NB4 (cell line): Measurements from ENCODE around the gene FOXI1.

Experiments
- DNase-seq: peaks from one replicate; pipeline ENCODE4 v3.0.0; 2010; ENCODE audit warnings: low read depth
- H3K4me3 ChIP-seq: one replicate; pipeline ENCODE4 v1.5.1; 2011; ENCODE audit warnings: mild to moderate bottlenecking, low read depth, low read length, moderate library complexity
- MYC ChIP-seq: IDR thresholded peaks from 2 replicates; pipeline ENCODE4 v1.6.1; 2011; ENCODE audit warnings: low read depth, low read length
- POLR2A ChIP-seq: IDR thresholded peaks from 2 replicates; pipeline ENCODE4 v1.6.1; 2011; ENCODE audit warnings: mild to moderate bottlenecking; ENCODE audit not compliant: insufficient read length; ENCODE audit errors: extremely low read depth
- TF ChIP-seq, protein P1 (sequence below): IDR thresholded peaks from one replicate; pipeline ENCODE4 v1.5.1; 2012; ENCODE audit warnings: low read depth, low read length
- TF ChIP-seq, protein P2 (sequence below): IDR thresholded peaks from 2 replicates; pipeline ENCODE4 v1.6.1; 2011; ENCODE audit warnings: low read depth, low read length

FOXI1 gene

DNA sequence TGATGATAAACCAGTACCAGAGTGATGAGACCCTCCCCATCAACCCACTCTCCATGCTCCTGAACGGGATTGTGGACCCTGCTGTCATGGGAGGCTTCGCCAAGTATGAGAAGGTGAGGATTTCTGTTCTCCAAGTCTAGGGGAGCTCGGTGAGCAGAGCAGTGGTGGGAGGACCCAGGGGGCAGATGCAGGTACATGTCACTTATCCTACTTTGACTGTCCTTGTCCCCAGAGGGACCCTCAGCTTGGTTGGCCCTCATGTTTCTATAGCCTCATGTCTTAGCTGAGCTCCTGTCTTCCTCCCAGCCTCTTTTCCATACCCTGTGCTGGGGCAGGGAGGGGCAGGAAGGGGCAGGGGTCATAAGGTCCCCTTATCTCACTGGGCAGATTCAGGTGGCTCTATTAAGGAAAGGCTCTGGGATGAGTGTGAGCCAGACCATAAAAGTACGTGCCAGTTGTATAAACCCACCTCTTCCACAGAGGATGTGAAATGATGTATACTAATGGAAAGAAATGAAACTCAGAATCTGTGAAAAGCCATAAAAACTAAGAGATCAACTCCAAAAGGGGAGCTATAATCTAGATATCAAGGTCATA lies 38.0 kb upstream of the FOXI1 start:
- DNase-seq, result no peak
- no peak overlapping the region for H3K4me3 ChIP-seq
- TF ChIP-seq, protein P1, sequence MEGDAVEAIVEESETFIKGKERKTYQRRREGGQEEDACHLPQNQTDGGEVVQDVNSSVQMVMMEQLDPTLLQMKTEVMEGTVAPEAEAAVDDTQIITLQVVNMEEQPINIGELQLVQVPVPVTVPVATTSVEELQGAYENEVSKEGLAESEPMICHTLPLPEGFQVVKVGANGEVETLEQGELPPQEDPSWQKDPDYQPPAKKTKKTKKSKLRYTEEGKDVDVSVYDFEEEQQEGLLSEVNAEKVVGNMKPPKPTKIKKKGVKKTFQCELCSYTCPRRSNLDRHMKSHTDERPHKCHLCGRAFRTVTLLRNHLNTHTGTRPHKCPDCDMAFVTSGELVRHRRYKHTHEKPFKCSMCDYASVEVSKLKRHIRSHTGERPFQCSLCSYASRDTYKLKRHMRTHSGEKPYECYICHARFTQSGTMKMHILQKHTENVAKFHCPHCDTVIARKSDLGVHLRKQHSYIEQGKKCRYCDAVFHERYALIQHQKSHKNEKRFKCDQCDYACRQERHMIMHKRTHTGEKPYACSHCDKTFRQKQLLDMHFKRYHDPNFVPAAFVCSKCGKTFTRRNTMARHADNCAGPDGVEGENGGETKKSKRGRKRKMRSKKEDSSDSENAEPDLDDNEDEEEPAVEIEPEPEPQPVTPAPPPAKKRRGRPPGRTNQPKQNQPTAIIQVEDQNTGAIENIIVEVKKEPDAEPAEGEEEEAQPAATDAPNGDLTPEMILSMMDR, result no peak
- no peak for TF ChIP-seq POLR2A

DNA sequence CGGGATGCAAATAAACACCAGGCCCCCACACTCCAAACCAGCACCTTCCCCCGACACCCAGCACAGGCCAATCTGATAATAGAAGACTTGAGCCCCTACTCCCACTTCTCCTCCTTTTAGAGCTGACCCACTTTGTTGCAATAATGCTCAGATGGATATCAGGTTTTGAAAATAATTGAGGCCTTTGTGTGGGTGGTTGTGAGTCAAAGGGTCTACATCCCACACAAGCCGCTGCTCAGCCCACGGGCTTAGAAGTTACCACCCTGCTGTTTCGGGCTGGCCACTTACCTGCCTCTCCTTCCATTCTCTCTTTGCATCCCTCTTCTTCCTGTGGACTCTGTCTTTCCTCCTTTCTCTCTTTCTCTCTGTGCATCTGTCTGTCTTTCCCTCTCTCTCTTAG lies 36.2 kb upstream of the FOXI1 start:
- DNase-seq, result no peak
- TF ChIP-seq POLR2A (no peak), MYC (no peak)
- TF ChIP-seq, protein P1, result no peak
- TF ChIP-seq, protein P2, sequence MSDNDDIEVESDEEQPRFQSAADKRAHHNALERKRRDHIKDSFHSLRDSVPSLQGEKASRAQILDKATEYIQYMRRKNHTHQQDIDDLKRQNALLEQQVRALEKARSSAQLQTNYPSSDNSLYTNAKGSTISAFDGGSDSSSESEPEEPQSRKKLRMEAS, result no peak

DNA sequence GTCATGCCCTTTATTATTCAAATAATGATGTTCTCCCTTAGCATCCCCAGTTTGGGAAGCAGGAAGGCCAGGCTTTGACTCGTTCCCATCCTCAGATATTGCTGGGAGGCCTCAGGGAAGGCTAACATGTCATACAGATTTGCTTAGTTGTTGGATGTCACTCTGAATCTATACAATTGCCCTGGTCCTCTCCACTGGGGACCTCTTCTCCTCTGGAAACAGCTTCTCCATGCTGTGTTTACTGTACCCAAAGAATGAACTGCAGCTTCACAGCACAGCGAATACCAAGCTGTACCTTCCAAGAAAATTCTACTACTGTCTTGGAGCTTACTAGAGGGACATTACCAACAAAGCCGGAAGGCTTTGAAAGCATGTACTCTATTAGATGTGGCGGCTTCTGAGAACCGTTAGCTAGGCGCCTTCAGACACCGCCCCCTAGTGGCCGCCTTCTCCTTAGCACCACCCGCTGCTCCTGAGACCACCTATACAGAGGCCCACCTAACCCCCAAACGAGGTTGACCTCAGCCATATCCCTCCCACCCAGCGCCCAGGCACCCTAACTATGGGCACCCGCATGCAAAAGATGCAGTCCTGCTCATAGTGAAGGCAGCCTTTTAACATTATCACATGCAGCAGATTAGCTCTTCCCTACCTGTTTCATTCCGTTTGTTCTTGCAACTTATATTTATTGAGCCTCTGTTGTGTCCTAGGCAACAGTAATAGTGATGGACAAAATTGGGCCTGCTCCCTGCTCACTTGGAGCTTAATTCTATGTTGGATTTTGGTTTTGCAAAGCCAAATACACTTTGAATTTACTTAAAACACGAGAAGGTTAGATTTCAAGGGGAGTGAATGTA lies 34.9 kb upstream of the FOXI1 start:
- no peak overlapping the region for H3K4me3 ChIP-seq
- TF ChIP-seq POLR2A, result no peak
- TF ChIP-seq, protein P1, result peak; percentile 43
- TF ChIP-seq, protein P2, result no peak
- DNase-seq, result peak; percentile 34

More for the DNA sequence above, 36.2 kb upstream of the FOXI1 start:
- H3K4me3 ChIP-seq, result no peak overlapping the region

DNA sequence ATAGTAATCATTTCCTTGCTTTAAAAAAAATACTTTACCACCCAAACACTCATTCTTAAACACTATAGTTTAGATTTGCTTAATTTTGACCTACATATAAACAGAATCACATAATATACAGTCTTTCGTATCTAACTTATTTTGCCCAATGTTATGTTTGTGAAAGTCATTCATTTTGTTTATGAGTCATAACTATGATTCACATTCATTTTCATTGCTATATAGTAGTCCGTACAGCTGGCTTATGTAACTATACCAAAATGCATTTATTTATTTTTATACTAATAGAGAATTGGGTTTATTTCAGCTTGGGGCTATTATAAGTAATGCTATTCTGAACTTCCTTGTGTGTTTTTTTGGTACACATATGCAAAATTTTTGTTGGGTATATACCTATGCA lies 33.9 kb upstream of the FOXI1 start:
- DNase-seq, result no peak
- H3K4me3 ChIP-seq, result no peak overlapping the region
- TF ChIP-seq MYC (no peak), POLR2A (no peak)
- TF ChIP-seq, protein P2, result no peak
- TF ChIP-seq, protein P1, result no peak

DNA sequence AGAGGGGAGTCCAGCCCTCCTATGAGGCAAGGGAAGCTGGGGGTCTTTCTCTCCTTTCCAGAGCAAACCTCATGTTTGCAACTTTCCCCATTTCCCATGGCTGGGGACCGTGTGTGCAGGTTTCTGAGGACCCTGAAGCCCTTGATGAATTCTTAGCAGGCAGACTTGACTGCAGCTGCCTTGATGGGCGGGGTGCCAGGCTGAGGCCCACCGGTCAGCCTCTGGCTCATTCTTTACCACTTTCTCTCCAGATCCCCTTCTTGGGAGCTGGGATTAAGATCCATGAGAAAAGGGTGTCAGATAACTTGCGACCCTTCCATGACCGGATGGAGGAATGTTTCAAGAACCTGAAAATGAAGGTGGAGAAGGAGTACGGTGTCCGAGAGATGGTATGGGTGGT lies 30.0 kb upstream of the FOXI1 start:
- no peak overlapping the region for H3K4me3 ChIP-seq
- TF ChIP-seq, protein P2, result no peak
- TF ChIP-seq POLR2A, result no peak
- no peak for TF ChIP-seq MYC
- TF ChIP-seq, protein P1, result no peak
- DNase-seq, result no peak

DNA sequence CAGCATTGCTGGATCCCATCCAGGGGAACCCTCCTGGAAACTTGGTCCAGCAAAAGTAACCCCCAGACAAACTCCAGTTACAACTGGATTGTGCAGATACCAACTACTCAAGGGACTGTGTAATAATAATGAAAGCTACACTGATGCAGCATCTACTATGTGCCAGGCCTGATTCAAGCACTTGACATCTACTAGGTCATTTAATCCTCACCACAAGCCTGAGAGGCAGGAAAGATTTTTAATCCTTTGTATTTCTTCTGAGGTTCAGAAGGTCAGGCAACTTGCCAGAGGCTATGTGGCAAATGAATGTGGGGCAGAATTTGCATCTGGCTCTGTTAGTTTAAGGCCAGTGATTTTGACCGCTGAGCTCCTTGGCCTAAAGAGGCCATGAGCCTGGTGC lies 29.5 kb upstream of the FOXI1 start:
- no peak overlapping the region for H3K4me3 ChIP-seq
- TF ChIP-seq POLR2A (no peak), MYC (no peak)
- TF ChIP-seq, protein P2, result no peak
- TF ChIP-seq, protein P1, result no peak
- no peak for DNase-seq
